Measurements from ENCODE around the gene LCLAT1.

DNA sequence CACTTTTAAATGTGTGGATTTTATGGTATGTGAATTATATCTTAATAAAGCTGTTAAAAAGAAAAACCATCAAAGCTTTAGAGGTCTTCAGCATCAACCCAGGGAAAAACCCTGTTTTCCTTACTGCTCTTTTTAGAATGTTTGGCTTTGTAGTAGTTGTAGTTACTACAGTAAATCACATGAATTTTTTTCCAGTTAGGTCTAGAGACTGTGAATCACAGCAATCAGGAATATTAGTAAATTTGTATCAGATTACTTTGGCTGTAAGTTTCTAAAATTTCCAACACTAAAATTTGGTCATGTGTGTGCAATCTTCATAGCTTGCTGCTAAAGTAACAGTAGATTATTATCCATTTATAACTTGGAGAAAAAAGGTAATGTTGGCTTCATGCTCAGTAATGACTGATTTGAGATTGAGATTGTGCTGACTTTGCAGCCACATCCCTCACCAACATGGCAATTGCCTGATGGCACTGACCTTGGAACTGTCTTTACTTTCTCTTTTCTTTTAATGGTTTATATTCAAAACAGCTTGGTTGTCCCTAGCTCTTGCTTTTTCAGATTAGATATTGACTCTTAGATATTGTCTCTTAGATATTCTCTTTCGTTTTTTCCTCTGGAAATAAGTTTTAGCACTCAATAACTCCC lies 41.1 kb downstream of the LCLAT1 start:
- no peak for TF ChIP-seq POLR2A (IDR thresholded peaks at IDR 0.05)
- TF ChIP-seq, protein P1, sequence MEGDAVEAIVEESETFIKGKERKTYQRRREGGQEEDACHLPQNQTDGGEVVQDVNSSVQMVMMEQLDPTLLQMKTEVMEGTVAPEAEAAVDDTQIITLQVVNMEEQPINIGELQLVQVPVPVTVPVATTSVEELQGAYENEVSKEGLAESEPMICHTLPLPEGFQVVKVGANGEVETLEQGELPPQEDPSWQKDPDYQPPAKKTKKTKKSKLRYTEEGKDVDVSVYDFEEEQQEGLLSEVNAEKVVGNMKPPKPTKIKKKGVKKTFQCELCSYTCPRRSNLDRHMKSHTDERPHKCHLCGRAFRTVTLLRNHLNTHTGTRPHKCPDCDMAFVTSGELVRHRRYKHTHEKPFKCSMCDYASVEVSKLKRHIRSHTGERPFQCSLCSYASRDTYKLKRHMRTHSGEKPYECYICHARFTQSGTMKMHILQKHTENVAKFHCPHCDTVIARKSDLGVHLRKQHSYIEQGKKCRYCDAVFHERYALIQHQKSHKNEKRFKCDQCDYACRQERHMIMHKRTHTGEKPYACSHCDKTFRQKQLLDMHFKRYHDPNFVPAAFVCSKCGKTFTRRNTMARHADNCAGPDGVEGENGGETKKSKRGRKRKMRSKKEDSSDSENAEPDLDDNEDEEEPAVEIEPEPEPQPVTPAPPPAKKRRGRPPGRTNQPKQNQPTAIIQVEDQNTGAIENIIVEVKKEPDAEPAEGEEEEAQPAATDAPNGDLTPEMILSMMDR (IDR thresholded peaks at IDR 0.05): no peak
- TF ChIP-seq POLR2AphosphoS5 (IDR thresholded peaks at IDR 0.05): no peak
- no peak for TF ChIP-seq EP300 (IDR thresholded peaks at IDR 0.05)

Data from upper lobe of left lung (tissue), 4 donors.